T-helper 1 cell treated with Interleukin-12 subunit alpha and Interleukin-12 subunit beta and Interleukin-4 antibody, amounts not matched to agents 30 μg/mL and 1 μg/mL, for 36 hours (primary cell): Measurements from ENCODE around the gene TUBA4B.

Experiments used
- H3K27ac Mint-ChIP-seq: one replicate; pipeline ENCODE4 v1.8.0; 2021; ENCODE audit warnings: mild to moderate bottlenecking, mixed read lengths
- H3K27me3 Mint-ChIP-seq: one replicate; pipeline ENCODE4 v1.8.0; 2021; ENCODE audit warnings: low read depth, mixed read lengths
- H3K36me3 Mint-ChIP-seq: one replicate; pipeline ENCODE4 v1.8.0; 2021; ENCODE audit warnings: low read depth, mixed read lengths
- H3K4me1 Mint-ChIP-seq: one replicate; pipeline ENCODE4 v1.8.0; 2021; ENCODE audit warnings: low read depth, mixed read lengths
- H3K4me3 Mint-ChIP-seq: one replicate; pipeline ENCODE4 v1.8.0; 2021; ENCODE audit warnings: mild to moderate bottlenecking, moderate library complexity, mixed read lengths
- H3K9me3 Mint-ChIP-seq: one replicate; pipeline ENCODE4 v1.8.0; 2021; ENCODE audit warnings: mixed read lengths

TUBA4B gene

DNA sequence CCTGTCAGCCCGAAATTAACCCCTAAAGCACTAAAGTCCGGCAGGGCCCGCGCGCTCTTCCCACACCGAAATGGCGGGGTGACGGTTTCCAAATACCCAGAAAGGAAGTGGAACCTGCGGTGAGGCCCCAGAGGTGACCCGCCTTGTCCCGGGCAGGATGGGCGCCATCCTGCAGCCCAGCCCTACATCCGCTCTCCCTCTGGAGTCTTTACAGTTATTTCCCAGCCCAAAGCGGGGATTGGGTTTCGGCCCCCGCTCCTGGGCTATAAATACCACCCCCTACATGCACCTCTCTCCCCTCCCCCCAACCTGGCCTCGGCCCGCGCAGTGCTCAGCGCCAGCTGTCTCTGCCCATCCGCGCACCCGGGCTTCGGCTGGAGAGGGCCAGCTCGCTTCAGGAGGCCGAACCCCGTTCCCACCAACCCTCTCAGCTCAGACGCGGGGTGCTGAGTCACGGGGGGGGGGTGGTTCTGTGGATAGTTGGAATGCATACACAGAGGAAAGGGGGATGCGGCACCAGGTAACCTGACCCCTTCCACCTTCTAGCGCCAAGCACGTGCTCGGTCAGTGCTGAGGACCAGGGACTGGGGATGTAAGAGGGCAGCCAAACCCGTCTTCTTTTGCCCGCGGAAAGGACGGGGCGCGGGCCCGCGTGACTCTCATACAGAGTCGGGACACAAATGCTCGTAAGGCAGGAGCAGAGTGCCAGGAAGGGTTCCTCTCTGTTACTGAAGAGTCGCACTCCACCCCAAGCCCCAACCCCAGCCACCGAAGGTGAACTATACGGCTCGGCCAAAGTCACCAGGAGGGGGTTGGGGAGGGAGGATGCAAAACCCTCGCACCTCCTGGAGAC lies at the start of gene TUBA4B:
TUBA4B (plus strand) TSS at position 344 of the 853 bp plus-strand sequence; CDS start at position 509, 165 bp downstream.
- peak within 1 kb of the TSS; percentile 99 for H3K4me3 Mint-ChIP-seq
- H3K36me3 Mint-ChIP-seq: peaks cover 51% of the 10 kb centered on the region
- peak within 1 kb of the TSS; percentile 97 for H3K27ac Mint-ChIP-seq
- peaks cover 50% of the 10 kb centered on the region for H3K4me1 Mint-ChIP-seq
- H3K27me3 Mint-ChIP-seq: no peaks in the 10 kb centered on the region
- H3K9me3 Mint-ChIP-seq: no peaks in the 10 kb centered on the region

DNA sequence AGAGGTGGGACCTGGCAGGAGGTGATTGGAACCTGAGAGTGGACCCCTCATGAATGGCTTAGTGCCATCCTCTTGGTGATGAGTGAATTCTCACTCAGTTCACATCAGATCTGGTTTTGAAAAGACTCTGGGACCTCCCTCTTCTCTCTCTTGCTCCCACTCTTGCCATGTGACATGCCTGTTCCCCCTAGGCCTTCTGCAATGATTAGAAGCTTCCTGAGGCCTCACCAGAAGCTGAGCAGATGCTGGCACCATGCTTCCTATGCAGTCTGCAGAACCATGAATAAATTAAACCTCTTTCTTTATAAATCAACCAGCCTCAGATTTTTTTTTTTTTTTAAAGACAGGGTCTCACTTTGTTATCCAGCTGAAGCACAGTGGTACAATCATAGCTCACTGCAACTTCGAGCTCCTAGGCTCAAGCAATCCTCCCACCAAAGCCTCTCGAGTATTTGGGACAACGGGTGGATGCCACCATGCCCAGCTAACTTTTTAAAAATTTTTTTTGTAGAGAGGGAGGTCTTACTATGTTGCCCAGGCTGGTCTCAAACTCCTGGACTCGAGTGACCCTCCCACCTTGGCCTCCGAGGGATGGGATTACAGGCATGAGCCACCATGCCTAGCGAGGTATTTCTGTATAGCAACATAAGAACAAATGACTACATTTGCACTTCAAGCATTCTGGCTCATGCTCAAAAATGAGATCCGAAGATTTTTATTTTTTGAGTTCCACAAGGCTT lies 48.4 kb upstream of the TUBA4B start:
- no peaks in the 10 kb centered on the region for H3K27me3 Mint-ChIP-seq
- no peak overlapping the region for H3K4me3 Mint-ChIP-seq
- no peak overlapping the region for H3K27ac Mint-ChIP-seq
- H3K36me3 Mint-ChIP-seq: peaks cover 11% of the 10 kb centered on the region
- peaks cover 25% of the 10 kb centered on the region for H3K4me1 Mint-ChIP-seq
- H3K9me3 Mint-ChIP-seq: peaks cover 4% of the 10 kb centered on the region

DNA sequence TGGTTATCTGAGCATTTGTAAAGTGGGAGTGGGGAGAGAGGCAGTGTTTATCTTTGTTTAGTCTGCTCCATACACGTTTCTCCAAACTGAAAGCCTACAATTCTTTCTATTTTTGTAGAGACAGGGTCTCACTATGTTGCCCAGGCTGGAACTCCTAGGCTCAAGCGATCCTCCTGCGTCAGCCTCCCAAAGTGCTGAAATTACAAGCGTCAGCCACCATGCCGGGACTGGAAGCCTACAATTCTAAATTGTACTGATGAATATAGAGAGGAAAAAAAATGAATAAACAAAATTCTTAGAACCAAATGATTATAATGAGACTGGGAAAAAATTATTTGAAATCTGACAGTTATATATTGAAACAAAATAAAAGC lies 47.9 kb upstream of the TUBA4B start:
- H3K4me1 Mint-ChIP-seq: peaks cover 30% of the 10 kb centered on the region
- no peaks in the 10 kb centered on the region for H3K27me3 Mint-ChIP-seq
- H3K4me3 Mint-ChIP-seq: no peak overlapping the region
- H3K27ac Mint-ChIP-seq: no peak overlapping the region
- H3K9me3 Mint-ChIP-seq: peaks cover 4% of the 10 kb centered on the region
- H3K36me3 Mint-ChIP-seq: peaks cover 15% of the 10 kb centered on the region

DNA sequence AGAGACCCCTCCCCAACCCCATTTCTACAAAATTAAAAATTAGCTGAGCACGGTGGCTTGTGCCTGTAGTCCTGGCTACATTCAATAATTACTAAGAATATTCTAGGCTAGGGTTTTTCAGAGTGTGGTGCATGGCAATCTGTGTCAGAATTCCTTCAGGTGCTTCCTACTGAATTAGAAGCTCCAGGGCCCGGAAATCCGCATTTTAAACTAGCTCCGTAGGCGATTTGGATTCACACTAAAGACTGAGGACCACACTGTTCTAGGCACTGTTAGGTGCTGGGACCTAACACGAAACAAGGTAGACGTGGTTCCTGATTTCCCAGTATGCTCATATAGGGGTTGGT lies 47.1 kb upstream of the TUBA4B start:
- peaks cover 32% of the 10 kb centered on the region for H3K4me1 Mint-ChIP-seq

DNA sequence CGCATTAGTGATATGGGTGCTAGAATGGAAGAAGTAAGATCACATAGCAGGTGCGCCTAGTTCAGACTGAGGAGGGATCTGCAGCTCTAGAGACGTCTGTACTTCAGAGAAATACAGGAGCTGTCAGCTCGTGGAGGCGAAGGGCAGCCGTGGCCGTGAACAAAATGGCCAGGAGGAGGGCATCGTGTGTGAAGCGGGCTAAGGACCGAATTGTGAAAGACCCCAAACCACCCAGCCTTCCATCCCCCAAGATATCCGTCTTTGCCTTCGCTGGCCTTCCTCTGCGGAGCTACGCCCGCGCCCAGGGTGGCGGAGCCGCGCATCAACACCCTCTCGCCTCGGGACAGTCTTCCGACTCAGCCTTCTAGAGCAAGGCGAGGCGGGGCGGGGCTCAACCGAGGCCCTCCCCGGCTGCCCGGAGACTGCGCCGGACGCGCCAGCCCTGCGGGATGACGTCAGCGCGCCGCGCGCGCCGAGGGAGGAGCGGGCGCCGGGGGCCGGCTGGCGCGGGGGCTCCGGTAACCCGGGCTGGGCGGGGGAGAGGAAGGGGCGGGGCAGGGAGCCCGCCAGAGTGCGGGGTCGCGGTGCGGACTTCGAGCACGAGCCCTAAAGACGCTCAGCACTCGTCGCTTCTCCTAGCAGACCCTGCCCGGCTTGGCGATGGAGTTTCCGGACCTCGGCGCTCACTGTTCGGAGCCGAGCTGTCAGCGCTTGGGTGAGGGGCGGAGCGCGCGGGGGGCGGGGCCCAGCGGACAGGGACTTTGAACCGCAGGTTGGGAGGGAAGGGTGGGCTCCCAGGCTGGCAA lies 46.5 kb upstream of the TUBA4B start, which contains the start of gene ZFAND2B:
ZFAND2B (plus strand) TSS at position 455 of the 806 bp plus-strand sequence; CDS start at position 661, 206 bp downstream.
- Mint-ChIP-seq H3K4me3 (peak within 1 kb of the TSS; percentile 86), H3K27ac (peak within 1 kb of the TSS; percentile 94), H3K27me3 (no peaks in the 10 kb centered on the region), H3K4me1 (peaks cover 35% of the 10 kb centered on the region), H3K9me3 (peaks cover 4% of the 10 kb centered on the region), H3K36me3 (peaks cover 15% of the 10 kb centered on the region)

More for the DNA sequence above, 47.1 kb upstream of the TUBA4B start:
- Mint-ChIP-seq H3K36me3 (peaks cover 15% of the 10 kb centered on the region), H3K27ac (peak overlapping the region; percentile 94), H3K4me3 (peak overlapping the region; percentile 86), H3K9me3 (peaks cover 4% of the 10 kb centered on the region), H3K27me3 (no peaks in the 10 kb centered on the region)

DNA sequence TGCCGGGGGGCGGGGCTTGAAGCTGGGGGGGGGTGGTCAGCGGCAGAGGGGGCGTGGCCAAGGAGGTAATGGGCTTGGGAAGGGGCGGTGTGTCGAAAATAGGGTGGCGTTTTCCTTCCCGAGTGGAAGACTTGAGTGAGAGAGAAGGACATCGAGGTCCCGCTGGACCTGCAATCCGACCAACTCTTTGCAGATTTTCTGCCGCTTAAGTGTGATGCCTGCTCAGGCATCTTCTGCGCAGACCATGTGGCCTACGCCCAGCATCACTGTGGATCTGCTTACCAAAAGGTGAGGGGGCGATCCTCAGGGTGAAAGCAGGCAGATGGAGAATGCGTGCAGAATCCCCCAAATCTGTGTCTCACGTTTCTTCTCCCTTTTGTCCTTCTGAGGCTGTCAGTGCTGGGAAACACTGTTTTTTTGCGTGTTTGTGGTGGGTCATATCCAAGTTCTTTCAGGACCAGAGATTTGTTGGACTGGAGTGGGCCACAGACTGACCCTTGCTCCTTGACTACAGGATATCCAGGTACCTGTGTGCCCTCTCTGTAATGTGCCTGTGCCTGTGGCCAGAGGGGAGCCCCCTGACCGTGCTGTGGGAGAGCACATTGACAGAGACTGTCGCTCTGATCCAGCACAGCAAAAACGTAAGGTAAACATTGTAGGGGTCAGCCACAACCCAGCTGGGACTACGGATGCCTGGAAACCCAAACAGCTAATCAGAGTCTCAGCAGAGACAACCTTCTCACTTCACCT lies 45.7 kb upstream of the TUBA4B start:
- Mint-ChIP-seq H3K27me3 (no peaks in the 10 kb centered on the region), H3K9me3 (peaks cover 4% of the 10 kb centered on the region), H3K4me1 (peaks cover 38% of the 10 kb centered on the region), H3K27ac (peak overlapping the region; percentile 67), H3K4me3 (peak overlapping the region; percentile 86), H3K36me3 (peaks cover 17% of the 10 kb centered on the region)

DNA sequence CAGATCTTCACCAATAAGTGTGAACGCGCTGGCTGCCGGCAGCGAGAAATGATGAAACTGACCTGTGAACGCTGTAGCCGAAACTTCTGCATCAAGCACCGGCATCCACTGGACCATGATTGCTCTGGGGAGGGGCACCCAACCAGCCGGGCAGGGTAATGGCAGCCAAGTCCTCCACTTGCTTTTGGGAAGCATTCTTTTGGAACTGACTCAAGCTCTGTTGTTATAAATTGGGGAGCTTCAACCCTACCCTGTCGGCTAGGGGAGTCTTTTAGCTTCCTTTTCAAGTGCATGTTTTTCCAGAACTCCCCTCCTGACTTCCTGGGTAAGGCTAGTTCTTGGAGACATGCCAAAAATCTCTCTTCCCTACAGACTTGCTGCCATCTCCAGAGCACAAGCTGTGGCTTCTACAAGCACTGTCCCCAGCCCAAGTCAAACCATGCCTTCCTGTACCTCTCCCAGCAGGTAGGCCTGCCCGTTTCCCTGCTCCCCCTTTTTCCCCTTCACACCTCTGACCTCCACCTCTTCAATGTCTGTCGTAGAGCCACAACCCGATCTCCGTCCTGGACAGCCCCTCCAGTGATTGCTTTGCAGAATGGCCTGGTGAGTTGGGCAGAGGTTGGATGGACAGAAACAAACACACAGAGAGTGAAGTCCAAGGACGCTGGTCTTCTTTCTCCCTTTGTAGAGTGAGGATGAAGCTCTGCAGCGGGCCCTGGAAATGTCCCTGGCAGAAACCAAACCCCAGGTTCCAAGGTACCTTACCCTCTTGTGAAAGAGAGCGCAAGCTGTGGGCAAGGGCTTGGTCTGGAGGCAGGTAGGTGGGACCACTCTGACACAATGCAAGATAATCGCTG lies 44.9 kb upstream of the TUBA4B start:
- Mint-ChIP-seq H3K27ac (peak overlapping the region; percentile 73), H3K36me3 (peaks cover 17% of the 10 kb centered on the region), H3K9me3 (peaks cover 4% of the 10 kb centered on the region), H3K27me3 (no peaks in the 10 kb centered on the region), H3K4me3 (peak overlapping the region; percentile 86), H3K4me1 (peaks cover 38% of the 10 kb centered on the region)

DNA sequence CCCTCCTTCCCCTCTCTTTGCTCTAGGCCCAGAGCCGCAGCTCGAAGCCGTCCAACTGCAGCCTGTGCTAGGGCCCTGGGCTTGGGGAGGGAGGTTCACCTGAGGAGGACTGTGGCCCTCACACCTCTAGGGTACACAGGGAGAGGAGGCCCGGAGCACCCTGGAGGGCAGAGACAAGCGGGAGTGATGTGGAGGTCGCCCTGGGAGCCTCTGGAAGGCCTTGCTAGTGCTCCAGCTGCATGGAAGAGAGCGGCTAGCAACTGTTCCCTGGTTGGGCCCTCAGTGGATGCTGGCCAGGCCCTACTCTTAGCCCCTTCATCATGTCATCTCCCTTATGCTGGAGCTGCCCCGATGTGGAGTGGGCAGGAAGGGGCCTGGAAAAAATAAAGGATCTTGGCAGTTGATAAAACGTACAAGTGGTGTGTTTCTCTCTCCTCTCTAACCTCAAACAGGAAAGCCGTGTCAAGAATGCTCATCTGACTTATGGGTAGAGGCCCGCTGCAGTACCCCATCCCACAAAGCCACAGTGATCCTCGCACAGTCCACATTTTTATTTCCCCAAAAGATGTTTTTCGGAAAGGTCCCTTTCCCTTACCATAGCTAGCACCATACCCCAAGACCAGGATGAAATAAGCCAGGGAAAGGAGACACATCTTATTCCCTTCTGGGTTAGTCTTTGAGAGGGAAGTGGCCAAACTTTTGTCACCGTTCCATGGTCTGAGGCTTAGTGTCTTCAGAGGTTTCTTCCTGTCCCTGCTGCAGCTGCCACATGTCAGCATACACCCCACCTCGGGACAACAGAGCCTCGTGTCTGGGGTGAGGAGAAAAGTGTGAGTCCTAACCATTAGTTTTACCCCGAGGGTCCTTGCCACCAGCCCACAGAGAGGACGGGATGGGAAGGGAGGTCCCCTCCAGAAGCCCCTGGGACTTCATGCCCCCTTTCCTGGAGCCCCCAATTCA lies 43.5 kb upstream of the TUBA4B start:
- peaks cover 1% of the 10 kb centered on the region for H3K9me3 Mint-ChIP-seq
- peak overlapping the region; percentile 88 for H3K27ac Mint-ChIP-seq
- H3K27me3 Mint-ChIP-seq: no peaks in the 10 kb centered on the region
- no peak overlapping the region for H3K4me3 Mint-ChIP-seq
- peaks cover 27% of the 10 kb centered on the region for H3K36me3 Mint-ChIP-seq
- peaks cover 41% of the 10 kb centered on the region for H3K4me1 Mint-ChIP-seq

DNA sequence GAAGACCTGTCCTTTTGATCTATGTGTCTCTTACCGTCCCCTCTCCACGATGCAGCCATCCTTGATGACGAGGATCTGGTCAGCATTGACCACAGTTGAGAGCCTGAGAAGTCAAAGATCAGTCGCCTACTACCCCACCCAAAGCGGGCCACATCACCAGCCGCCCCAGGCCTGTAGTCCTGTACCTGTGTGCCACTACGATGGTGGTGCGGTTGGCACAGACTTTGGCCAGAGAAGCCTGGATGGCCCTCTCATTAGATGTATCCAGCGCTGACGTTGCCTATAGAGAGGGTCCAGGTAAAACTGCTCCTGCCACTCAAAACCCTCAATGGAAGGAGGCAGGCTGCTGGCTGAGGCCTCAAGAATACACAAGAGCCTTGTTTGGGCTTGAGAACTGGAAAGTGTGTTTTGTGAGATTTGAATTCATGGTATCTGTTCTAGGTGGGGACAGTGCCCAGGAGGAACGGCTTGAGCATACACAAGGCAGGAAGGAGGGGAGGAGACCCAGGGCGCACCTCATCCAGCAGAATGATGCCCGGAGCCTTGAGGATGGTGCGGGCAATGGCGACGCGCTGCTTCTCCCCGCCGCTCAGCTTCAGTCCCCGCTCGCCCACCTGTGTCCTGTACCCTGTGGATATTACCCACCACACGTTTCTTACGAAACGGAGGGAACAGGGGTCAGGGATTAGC lies 42.7 kb upstream of the TUBA4B start:
- Mint-ChIP-seq H3K27ac (peak overlapping the region; percentile 88), H3K27me3 (no peaks in the 10 kb centered on the region), H3K4me1 (peaks cover 43% of the 10 kb centered on the region), H3K9me3 (no peaks in the 10 kb centered on the region), H3K36me3 (peaks cover 31% of the 10 kb centered on the region), H3K4me3 (no peak overlapping the region)

DNA sequence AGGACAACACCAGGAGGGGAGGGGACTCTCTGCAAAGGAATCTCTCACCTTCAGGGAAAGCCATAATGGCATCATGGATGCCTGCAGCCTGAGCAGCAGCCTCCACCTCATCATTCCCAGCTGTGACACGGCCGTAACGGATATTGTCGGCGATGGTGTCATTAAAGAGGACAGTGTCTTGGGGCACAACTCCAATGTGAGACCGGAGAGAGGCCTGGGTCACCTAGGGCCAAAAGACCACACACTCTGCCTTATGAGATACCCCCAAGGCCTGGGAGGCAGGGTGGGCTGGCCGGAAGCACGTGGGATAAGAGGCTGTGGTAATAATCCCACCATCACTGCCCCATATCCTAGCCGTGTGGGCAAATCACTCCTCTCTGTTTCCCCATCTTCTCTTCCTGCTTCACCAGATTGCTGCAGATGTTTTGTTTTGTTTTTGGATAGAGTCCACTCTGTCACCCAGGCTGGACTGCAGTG lies 42.1 kb upstream of the TUBA4B start:
- Mint-ChIP-seq H3K9me3 (no peaks in the 10 kb centered on the region), H3K27ac (peak overlapping the region; percentile 87), H3K27me3 (no peaks in the 10 kb centered on the region), H3K36me3 (peaks cover 31% of the 10 kb centered on the region), H3K4me1 (peaks cover 43% of the 10 kb centered on the region), H3K4me3 (no peak overlapping the region)

DNA sequence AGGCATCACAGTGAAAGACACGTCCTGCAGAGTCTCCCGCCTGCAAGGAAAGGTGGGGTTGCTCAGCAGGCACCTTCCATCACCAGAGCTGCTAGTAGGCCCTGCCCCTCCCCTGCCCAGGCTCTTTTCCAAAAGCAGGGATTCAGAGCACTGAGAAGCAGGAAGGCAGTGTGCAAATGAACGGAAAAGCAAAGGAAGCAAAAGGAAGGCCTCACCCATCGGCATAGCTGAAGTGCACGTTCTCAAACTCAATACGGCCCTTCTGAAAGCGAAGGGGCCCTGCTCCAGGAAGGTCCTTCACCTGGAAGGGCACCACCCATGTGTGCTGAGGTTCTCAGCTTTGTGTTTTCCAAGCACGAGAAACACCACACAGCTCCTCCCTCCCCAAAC lies 40.0 kb upstream of the TUBA4B start:
- H3K4me1 Mint-ChIP-seq: peaks cover 48% of the 10 kb centered on the region
- H3K27ac Mint-ChIP-seq: no peak overlapping the region
- H3K4me3 Mint-ChIP-seq: no peak overlapping the region
- no peaks in the 10 kb centered on the region for H3K9me3 Mint-ChIP-seq
- H3K36me3 Mint-ChIP-seq: peaks cover 31% of the 10 kb centered on the region
- no peaks in the 10 kb centered on the region for H3K27me3 Mint-ChIP-seq
